GM12874 (cell line): Measurements from ENCODE around the gene TIMM21.

Experiments used
- CTCF ChIP-seq: IDR thresholded peaks from 2 replicates; pipeline ENCODE4 v1.5.1; 2011; ENCODE audit warnings: low read depth, mild to moderate bottlenecking, control low read depth, low read length, moderate library complexity; ENCODE audit not compliant: insufficient read depth

The TIMM21 gene

GRCh38 chr18:74137920-74138538 lies 10.3 kb upstream of the TIMM21 start:
- no peak for TF ChIP-seq CTCF

- TF ChIP-seq CTCF: no peak
Measured at GRCh38 chr18:74139411-74139810, 8.9 kb upstream of the TIMM21 start.

GRCh38 chr18:74139888-74140287 lies 8.4 kb upstream of the TIMM21 start:
- no peak for TF ChIP-seq CTCF

- no peak for TF ChIP-seq CTCF
Measured at GRCh38 chr18:74140582-74140981, 7.7 kb upstream of the TIMM21 start.

- TF ChIP-seq CTCF: no peak
Measured at GRCh38 chr18:74141667-74142066, 6.7 kb upstream of the TIMM21 start.

- TF ChIP-seq CTCF: no peak
Measured at GRCh38 chr18:74142252-74142651, 6.1 kb upstream of the TIMM21 start.

- TF ChIP-seq CTCF: no peak
Measured at GRCh38 chr18:74146756-74147155, 1.6 kb upstream of the TIMM21 start.

GRCh38 chr18:74147491-74147778 lies 888 bp upstream of the TIMM21 start:
- TF ChIP-seq CTCF: 0 out of 2 replicates have a peak, but pooled peaks have one; percentile 9
